Measurements from ENCODE around the gene ORAI2.

The ORAI2 gene

GRCh38 chr7:102417105-102417504 lies 16.3 kb upstream of the ORAI2 start:
- Histone ChIP-seq H3K27ac (no peak overlapping the region; a peak in 1 of 22 replicates), H3K27me3 (no peaks in the 10 kb centered on the region), H3K9me3 (replicated peaks in 1 of 11) (no peaks in the 10 kb centered on the region), H3K4me2 (no peak overlapping the region), H3K4me1 (peaks cover 43 to 83% (median 69%) of the 10 kb centered on the region in 10 experiments), H4K20me1 (peaks cover 0 to 30% (median 8%) of the 10 kb centered on the region in 11 experiments; a peak in 12 of 22 replicates), H3K4me3 (no peak overlapping the region), H3K36me3 (peaks cover 38 to 91% (median 74%) of the 10 kb centered on the region in 11 experiments), H3K9ac (no peak overlapping the region)
- no peak for TF ChIP-seq Cebpa-rat (IDR thresholded peaks at IDR 0.05)

GRCh38 chr7:102418592-102418991 lies 14.8 kb upstream of the ORAI2 start:
- Histone ChIP-seq H3K36me3 (peaks cover 38 to 83% (median 66%) of the 10 kb centered on the region in 11 experiments), H3K27ac (peak overlapping the region in 4 of 11 experiments; percentile 72 to 82 (median 76); a peak in 3 of 22 replicates), H3K4me2 (peak overlapping the region in 2 of 11 experiments; percentile 1 to 68; a peak in 2 of 22 replicates)

GRCh38 chr7:102421706-102422240 lies 11.6 kb upstream of the ORAI2 start:
- Histone ChIP-seq H3K4me2 (peak overlapping the region; percentile 59 to 86 (median 69); a peak in 17 of 22 replicates), H3K4me1 (peaks cover 55 to 96% (median 85%) of the 10 kb centered on the region in 10 experiments), H3K4me3 (no peak overlapping the region), H3K27ac (peak overlapping the region in 8 of 11 experiments; percentile 68 to 82 (median 73); a peak in 17 of 22 replicates), H3K36me3 (peaks cover 21 to 57% (median 42%) of the 10 kb centered on the region in 11 experiments), H3K9me3 (replicated peaks in 1 of 11) (no peaks in the 10 kb centered on the region), H3K27me3 (no peaks in the 10 kb centered on the region), H3K9ac (peak overlapping the region in 3 of 11 experiments; percentile 55 to 67 (median 58); a peak in 3 of 22 replicates), H4K20me1 (peaks cover 0 to 4% (median 0%) of the 10 kb centered on the region in 11 experiments; a peak in 2 of 22 replicates)
- TF ChIP-seq Cebpa-rat (IDR thresholded peaks at IDR 0.05), result no peak

More at GRCh38 chr7:102418592-102418991, 14.8 kb upstream of the ORAI2 start:
- no peak overlapping the region for H3K4me3 ChIP-seq
- H3K9ac ChIP-seq, result peak overlapping the region in 1 of 11 experiments; percentile 41; a peak in 1 of 22 replicates
- H4K20me1 ChIP-seq, result peaks cover 0 to 19% (median 0%) of the 10 kb centered on the region in 11 experiments; a peak in 4 of 22 replicates
- no peaks in the 10 kb centered on the region for H3K27me3 ChIP-seq
- no peak for TF ChIP-seq Cebpa-rat (IDR thresholded peaks at IDR 0.05)
- no peaks in the 10 kb centered on the region for H3K9me3 ChIP-seq (replicated peaks in 1 of 11)
- H3K4me1 ChIP-seq, result peaks cover 37 to 85% (median 72%) of the 10 kb centered on the region in 10 experiments

GRCh38 chr7:102424129-102424551 lies 9.2 kb upstream of the ORAI2 start:
- no peak for TF ChIP-seq Cebpa-rat (IDR thresholded peaks at IDR 0.05)
- H3K9ac ChIP-seq, result peak overlapping the region; percentile 6 to 90 (median 84); a peak in 17 of 22 replicates
- peaks cover 78 to 100% (median 98%) of the 10 kb centered on the region in 10 experiments for H3K4me1 ChIP-seq
- no peaks in the 10 kb centered on the region for H3K9me3 ChIP-seq (replicated peaks in 1 of 11)
- H3K36me3 ChIP-seq, result peaks cover 4 to 45% (median 21%) of the 10 kb centered on the region in 11 experiments; a peak in 17 of 22 replicates
- H3K27me3 ChIP-seq, result no peaks in the 10 kb centered on the region
- H3K27ac ChIP-seq, result peak overlapping the region; percentile 37 to 99 (median 95); a peak in 21 of 22 replicates
- peaks cover 0 to 4% (median 0%) of the 10 kb centered on the region in 11 experiments; a peak in 2 of 22 replicates for H4K20me1 ChIP-seq
- no peak overlapping the region; a peak in 1 of 20 replicates for H3K4me3 ChIP-seq
- peak overlapping the region; percentile 86 to 98 (median 94) for H3K4me2 ChIP-seq

GRCh38 chr7:102424787-102425218 lies 8.6 kb upstream of the ORAI2 start:
- Histone ChIP-seq H4K20me1 (peaks cover 0 to 4% (median 0%) of the 10 kb centered on the region in 11 experiments; a peak in 2 of 22 replicates), H3K4me2 (peak overlapping the region; percentile 86 to 98 (median 94)), H3K36me3 (peaks cover 0 to 39% (median 21%) of the 10 kb centered on the region in 11 experiments; a peak in 13 of 22 replicates), H3K27me3 (no peaks in the 10 kb centered on the region), H3K9me3 (replicated peaks in 1 of 11) (no peaks in the 10 kb centered on the region), H3K9ac (peak overlapping the region; percentile 77 to 90 (median 84); a peak in 21 of 22 replicates), H3K4me1 (peaks cover 85 to 100% (median 98%) of the 10 kb centered on the region in 10 experiments), H3K4me3 (peak overlapping the region in 2 of 10 experiments; percentile 46 to 57; a peak in 6 of 20 replicates), H3K27ac (peak overlapping the region; percentile 91 to 99 (median 95))
- no peak for TF ChIP-seq Cebpa-rat (IDR thresholded peaks at IDR 0.05)

GRCh38 chr7:102425639-102426267 lies 7.6 kb upstream of the ORAI2 start:
- H3K27me3 ChIP-seq, result no peaks in the 10 kb centered on the region
- H3K4me1 ChIP-seq, result peaks cover 83 to 99% (median 96%) of the 10 kb centered on the region in 10 experiments
- peak overlapping the region; percentile 24 to 57 (median 47); a peak in 19 of 20 replicates for H3K4me3 ChIP-seq
- H4K20me1 ChIP-seq, result peaks cover 0 to under 1% (median 0%) of the 10 kb centered on the region in 11 experiments; a peak in 1 of 22 replicates
- H3K9ac ChIP-seq, result peak overlapping the region; percentile 77 to 90 (median 84)
- H3K9me3 ChIP-seq (replicated peaks in 1 of 11), result no peaks in the 10 kb centered on the region
- H3K27ac ChIP-seq, result peak overlapping the region; percentile 91 to 99 (median 95)
- TF ChIP-seq Cebpa-rat (IDR thresholded peaks at IDR 0.05), result no peak
- peak overlapping the region; percentile 86 to 98 (median 94) for H3K4me2 ChIP-seq
- peaks cover 0 to 34% (median 21%) of the 10 kb centered on the region in 11 experiments; a peak in 13 of 22 replicates for H3K36me3 ChIP-seq

- peak overlapping the region; percentile 24 to 57 (median 47); a peak in 19 of 20 replicates for H3K4me3 ChIP-seq
- no peaks in the 10 kb centered on the region for H3K27me3 ChIP-seq
- H3K9me3 ChIP-seq (replicated peaks in 1 of 11), result no peaks in the 10 kb centered on the region
- H3K36me3 ChIP-seq, result peaks cover 0 to 29% (median 17%) of the 10 kb centered on the region in 11 experiments; a peak in 13 of 22 replicates
- H3K4me2 ChIP-seq, result peak overlapping the region; percentile 86 to 98 (median 94)
- H4K20me1 ChIP-seq, result no peaks in the 10 kb centered on the region; a peak in 1 of 22 replicates
- H3K27ac ChIP-seq, result peak overlapping the region; percentile 91 to 99 (median 95)
- 0 out of 22 replicates have a peak, but pooled peaks of 1 of the 11 experiments have one; percentile 8 for TF ChIP-seq Cebpa-rat (IDR thresholded peaks at IDR 0.05)
- H3K9ac ChIP-seq, result peak overlapping the region; percentile 77 to 90 (median 84)
- H3K4me1 ChIP-seq, result peaks cover 83 to 99% (median 96%) of the 10 kb centered on the region in 10 experiments
These were observed 6.9 kb upstream of the ORAI2 start for GRCh38 chr7:102426268-102427018.

GRCh38 chr7:102427019-102427405 lies 6.4 kb upstream of the ORAI2 start:
- H3K36me3 ChIP-seq, result peaks cover 0 to 24% (median 12%) of the 10 kb centered on the region in 11 experiments; a peak in 12 of 22 replicates
- no peaks in the 10 kb centered on the region; a peak in 1 of 22 replicates for H4K20me1 ChIP-seq
- no peak for TF ChIP-seq Cebpa-rat (IDR thresholded peaks at IDR 0.05)
- H3K4me2 ChIP-seq, result peak overlapping the region; percentile 86 to 98 (median 94)
- peak overlapping the region; percentile 91 to 99 (median 95) for H3K27ac ChIP-seq
- H3K9ac ChIP-seq, result peak overlapping the region; percentile 77 to 90 (median 84); a peak in 21 of 22 replicates
- peak overlapping the region; percentile 24 to 57 (median 47); a peak in 17 of 20 replicates for H3K4me3 ChIP-seq
- no peaks in the 10 kb centered on the region for H3K9me3 ChIP-seq (replicated peaks in 1 of 11)
- no peaks in the 10 kb centered on the region for H3K27me3 ChIP-seq
- H3K4me1 ChIP-seq, result peaks cover 85 to 99% (median 97%) of the 10 kb centered on the region in 10 experiments
